Measurements from ENCODE around the gene RNF123.
"Not testable (repeated sequence)": the region's sequence is repeated elsewhere in the genome, so short reads cannot be mapped to it uniquely, and the experiment has no call there.

Gene RNF123

DNA sequence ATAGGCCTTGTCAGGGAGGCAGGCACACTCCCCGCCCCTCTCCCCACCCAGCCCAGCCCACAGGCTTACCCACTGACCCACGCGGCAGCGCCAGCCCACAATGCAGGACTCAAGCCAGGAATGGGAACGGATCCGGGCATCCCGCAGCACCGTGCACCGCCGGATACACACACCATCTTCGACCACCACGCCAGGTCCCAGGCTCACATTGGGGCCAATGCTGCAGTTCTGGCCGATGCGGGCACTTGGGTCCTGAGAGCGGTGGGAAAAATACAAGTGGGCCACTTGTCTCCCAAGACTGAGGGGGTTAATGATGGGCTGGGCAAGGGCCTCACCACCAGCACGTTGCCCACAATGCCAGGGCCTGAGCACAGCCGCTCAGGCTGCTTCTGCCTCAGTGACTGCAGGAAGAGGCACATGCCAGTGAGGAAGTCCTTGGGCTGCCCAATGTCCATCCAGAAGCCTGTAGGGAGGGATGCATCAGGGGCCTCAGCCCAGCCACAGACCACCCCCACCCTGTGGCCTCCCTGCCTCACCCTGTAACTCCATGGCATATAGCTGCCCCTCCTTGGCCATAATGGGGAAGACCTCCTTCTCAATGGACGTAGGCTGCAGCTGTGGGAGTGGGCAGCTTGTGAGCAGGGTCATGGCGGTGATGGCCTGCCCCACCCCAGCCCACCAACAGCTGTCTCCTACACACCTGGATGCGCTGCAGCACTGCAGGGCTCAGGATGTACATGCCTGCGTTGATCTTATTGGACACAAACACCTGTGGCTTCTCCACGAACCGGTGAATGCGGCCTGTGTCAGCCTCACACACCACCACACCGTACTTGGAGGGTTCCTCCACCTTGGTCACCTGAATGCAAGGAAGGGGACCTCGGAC lies 32.8 kb downstream of the RNF123 start:
- DNase-seq, result no peak

DNA sequence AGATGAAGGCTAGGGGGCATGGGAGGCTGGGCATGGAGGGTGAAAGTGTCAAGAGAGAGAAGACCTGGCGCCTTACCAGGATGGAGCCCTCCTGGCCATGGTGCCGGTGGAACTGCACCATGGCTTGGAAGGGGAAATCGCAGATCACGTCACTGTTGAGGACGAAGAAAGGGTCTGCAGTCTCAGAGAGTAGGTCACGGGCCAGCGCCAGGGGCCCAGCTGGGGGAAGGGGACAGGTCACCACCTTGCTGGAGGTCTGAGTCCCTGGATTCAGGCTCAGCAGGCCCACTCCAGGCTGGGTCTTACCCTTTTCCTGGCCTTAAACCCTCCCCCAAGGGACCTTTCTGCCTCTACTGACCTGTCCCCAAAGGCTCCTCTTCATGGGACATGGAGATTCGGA lies 33.5 kb downstream of the RNF123 start:
- DNase-seq, result no peak

DNA sequence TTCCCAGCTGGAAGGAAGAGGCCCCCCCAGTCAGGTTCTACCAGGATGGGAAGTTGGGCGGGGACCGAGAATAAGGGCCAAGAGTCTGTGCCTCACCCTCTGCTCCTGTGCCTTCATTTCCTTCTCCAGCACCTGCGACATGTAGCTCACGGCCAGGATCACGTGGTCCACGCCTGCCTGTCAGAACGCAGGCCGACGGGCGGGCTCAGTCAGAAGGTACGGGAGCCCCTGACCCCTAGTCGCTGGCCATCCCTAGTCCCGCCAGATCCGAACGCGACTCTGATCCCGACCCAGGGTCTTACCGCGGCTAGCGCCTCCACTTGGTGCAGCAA lies 33.9 kb downstream of the RNF123 start:
- no peak for DNase-seq

DNA sequence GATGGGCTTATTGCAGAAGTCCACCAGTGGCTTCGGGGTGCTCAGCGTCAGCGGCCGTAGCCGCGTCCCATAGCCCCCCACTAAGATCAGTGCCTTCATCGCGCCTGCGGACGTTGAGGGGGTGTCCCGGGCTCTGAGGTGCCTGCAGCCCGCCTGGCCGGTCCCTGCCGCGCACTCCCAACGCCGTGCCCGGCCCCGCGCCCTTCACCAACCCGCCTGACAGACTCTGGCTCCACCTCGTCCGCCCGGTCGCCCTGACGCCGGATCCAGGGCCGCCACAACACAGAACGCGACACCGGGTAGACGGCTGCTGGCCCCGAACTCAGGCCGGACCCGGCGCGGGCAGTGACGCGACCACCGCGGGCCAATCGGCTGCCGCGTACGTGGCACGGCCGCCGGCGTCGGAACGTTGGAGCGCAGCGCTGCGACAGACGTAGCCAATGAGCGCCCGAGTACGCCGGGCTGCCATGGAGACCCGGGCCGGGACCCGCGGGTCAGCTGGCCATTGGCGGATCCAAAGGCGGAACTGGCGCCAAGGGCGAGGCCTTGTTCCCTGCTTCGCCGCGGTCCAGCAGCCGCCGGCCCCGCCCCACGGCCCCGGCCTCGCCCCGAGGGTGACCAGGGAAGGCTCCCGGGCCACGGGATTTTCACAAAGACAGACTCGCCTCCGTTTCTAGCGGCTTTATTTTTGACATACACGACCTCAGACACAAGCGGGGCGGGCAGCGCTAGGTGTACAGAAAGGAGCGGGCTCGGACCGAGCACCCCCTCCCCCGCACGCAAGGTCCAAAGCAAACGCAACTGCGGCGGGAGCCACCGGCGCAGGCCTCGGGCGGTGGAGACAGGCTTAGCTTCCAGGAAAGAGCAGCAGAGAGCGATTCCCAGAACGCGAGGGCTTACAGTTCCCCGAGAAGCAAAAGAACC lies 34.5 kb downstream of the RNF123 start, which contains the start of gene GMPPB:
GMPPB (minus strand) TSS at position 324 of the 924 bp plus-strand sequence; CDS start at position 99, 225 bp downstream.
- peak; percentile 99 for DNase-seq

DNA sequence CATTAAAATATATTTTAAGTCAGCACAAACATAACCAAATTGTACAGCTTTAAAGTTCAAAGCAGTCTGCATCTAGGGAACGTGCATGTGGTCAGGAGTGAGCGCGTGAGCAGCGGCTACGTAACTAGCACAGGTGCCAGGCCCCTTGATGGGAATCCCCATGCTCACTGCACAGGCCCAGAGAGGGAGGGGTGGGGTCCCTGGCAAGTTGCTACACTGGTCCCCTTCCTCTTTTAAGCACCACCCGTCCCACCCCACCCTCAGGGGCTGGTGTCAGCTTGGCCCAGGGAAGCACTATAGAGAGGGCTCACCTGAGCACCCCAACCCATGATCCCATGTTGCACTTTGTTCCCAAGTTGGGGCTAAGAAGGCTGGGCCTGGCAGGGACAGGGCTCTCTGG lies 35.2 kb downstream of the RNF123 start:
- no peak for DNase-seq

DNA sequence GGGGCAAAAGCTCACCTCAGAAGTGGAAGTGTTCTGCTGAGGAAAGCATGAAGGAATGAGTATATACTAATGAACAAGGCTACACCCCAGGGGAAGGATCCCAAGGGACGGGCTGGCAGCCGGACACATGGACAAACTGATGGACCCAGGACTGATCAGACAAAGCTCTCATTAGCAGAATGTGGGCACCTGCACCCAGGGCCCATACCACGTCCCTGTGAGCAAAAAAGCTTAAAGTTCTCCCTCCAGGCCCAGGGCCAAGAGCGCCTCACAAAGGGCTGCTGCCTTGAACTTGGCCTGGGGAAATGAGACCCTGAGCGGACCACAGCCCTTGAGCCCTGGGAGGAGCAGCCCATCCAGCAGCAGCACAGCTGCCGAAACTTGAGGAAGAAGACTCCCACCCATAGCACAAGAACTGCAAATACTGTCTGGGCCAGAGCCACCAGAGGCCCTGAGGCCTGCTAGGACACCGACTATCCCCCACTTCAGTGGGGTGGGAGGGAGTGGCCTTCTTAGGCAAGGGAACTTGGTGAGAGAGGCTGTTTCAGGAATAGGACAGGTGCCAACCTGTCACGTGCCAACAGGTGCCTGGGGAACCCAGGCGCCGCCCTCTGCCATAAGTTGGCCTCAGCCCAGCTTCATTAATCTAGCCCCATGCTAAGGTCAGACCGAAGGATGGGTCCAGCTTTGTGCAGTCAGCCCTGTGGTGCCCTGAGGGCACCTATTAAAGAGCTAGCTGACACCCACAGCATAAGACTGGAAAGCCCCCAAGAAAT lies 36.7 kb downstream of the RNF123 start:
- DNase-seq, result no peak

DNA sequence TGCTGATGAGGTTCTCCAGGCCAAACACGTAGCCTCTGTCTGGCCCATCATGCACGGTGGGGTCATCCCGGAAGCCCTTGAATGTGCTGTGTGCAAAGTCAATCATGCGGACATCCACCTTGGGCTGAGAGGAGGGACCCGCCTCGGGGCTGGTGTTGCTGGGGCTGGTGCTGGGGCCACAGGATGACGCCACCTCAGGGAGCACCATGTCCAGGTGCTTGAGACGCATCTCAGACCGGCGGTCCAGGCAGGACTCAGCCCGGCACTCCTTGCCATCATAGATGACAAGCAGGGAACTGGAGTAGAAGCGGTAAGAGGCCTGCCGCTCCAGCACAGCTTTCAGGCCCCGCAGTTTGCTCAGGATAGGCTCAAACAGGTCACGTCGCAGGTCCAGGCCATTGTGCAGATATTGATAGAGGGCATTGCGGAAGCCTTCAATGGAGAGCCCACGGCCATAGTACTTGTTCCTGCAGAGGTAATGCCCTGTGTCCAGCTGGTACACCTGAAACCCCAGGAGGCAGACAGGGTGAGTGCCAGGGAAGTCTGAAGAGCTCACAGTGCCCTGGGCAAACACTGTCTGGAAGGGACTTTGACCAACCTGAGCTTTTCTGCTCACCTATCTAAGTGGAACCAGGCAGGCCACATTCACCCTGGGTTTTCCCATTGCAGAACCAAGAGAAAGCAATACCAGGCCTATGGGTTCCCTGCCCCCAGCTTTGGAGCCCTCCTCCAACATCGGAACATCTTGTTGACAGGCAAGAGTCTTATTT lies 38.0 kb downstream of the RNF123 start:
- no peak for DNase-seq

DNA sequence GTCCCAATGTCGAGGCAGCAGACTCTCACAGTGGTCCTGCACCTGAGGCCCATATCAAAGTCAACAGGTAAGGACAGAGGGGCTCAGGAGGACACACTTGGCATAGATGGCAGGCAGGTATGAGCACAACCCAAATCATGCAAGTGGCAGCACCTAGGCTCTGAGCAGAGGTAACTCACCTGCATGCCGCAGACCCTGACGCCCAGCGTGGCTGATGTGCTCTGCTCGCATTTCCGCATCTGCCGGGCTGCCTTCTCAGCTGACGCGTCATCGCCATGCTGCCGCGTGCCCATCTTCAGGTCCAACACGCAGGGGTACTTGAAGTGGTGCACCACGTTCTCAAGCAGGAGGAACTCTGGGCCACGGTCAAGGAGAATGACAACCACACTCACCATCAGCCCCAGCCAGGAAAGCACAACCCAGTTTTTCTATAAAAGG lies 38.6 kb downstream of the RNF123 start:
- DNase-seq, result no peak

DNA sequence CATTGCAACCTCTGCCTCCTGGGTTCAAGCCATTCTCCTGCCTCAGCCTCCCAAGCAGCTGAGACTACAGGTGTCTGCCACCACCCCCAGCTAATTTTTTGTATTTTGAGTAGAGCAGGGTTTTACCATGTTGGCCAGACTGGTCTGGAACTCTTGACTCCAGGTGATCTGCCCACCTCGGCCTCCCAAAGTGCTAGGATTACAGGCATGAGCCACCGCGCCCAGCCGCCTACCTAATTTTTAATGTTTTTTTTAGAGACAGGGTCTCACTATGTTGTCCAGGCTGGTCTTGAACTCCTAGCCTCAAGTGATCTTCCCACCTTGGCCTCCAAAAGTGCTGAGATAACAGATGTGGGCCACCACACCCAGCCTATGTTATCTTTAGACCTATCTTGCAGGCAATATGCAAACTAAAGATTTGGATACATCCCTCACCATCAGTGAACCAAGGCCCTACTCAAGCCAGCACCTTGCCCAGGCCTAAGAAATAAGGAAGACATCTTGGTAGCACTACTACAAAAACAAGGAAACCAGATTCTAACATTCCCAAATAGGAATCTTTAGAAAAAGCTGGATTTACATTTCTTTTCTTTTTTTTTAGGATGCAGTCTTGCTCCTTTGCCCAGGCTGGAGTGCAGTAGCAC lies 40.7 kb downstream of the RNF123 start:
- no peak for DNase-seq

DNA sequence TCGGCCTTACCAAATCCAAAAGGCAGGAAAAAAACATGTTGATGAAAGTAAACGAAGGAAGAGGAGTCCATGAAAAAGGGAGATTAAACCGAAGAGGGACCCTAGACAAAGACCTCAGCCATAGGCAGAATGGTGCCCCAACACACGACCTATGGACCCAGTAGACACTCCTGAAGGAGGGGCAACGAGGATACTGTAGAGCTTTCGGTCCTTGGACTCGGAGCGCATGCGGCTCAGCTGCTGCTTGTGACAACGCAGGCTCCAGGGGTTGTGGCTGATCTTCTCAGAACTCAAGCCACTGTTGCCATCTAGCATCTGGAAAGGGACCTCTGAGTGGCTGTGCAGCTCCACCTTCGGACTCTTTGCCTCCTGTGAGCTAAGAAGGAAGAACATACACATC lies 43.2 kb downstream of the RNF123 start:
- no peak for DNase-seq

DNA sequence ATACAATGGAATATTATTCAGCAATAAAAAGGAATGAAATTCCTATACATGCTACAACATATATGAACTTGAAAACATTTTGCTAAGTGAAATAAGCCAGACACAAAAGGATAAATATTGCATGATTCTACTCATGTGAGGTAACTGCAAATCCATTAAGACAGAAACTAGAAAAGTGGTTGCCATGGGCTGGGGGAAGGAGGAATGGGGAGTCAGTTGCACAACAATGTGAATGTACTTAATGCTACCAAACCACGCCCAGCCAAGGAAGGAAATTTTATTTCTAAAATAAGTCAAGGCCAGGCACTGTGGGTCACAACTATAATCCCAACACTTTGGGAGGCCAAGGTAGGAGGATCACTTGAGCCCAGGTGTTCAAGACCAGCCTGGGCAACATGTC lies 44.2 kb downstream of the RNF123 start:
- DNase-seq, result no peak

DNA sequence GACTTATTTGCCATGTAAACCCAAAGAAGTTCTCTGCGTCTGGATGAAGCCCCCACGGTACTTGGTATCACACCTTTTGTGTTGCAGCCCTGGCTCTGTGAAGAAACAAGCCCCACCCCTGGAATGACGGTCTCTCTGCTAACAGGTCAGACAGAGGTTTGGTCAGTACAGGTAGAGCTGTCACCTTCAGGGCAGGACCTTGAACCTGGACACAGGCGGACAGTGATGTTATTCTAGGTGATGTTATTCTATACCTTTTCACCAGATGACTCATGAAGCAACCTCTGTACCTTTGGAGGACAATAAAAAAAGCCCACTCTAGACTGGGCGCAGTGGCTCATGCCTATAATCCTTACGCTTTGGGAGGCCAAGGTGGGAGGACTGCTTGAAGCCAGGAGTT lies 45.4 kb downstream of the RNF123 start:
- no peak for DNase-seq

DNA sequence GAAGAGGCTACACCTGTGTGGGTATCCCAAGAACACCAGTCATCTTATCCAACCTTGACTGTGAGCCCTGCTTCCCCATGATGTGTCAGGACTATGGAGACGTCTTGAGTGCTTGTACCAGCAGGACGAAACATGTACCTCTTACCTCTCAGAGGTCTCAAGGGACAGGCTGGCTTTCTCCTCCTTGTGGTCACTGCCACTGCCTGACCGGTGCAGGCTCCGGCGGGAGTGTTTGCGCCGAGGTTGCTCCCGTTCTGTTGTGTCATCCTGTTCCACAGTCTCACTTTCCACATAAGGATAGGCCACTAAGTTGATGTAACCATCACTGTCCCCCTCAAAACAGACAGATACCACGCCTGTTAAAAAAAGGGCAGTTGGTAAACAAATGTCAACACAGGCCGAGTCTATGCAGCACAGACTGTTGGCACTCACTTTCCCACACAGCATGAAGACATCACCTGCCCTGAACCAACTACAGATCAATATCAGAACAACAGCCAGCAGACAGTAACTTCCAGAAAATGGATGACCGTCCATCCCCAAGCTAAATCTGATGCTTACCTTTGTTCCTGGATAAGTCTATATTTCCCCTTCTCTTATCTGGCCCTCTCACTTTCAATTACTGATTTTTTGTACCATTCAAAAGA lies 48.8 kb downstream of the RNF123 start:
- no peak for DNase-seq

DNA sequence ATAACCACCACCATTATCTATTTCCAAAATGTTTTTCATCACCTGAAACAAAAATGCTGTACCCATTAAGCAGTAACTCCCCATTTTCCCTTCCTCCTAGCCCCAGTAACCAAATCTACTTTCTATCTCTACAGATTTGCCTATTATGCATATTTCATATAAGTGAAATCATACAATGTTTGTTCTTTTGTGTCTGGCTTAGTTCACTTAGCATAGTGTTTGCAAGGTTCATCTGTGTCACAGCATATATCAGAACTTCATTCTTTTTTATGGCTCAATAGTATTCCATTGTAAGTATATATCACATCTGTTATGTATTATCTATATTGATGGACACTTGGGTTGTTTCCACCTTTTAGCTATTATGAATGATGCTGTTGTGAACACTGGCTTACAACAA lies 51.1 kb downstream of the RNF123 start:
- DNase-seq, result no peak

DNA sequence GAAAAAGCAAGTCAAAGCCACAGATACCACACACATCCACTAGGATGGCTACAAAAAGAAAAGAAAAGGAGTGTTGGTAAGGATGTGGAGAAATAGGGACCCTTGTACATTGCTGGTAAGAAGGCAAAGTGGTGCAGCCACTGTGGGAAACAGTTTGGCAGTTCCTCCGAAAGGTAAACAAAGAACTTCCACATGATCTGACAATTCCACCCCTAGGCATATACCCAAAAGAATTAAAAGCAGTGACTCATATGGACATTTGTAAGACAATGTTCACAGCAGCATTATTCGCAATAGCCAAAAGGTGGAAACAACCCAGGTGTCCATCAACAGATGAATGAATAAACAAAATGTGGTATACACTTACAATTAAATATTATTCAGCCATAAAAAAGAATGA lies 56.6 kb downstream of the RNF123 start:
- peak; percentile 12 for DNase-seq

DNA sequence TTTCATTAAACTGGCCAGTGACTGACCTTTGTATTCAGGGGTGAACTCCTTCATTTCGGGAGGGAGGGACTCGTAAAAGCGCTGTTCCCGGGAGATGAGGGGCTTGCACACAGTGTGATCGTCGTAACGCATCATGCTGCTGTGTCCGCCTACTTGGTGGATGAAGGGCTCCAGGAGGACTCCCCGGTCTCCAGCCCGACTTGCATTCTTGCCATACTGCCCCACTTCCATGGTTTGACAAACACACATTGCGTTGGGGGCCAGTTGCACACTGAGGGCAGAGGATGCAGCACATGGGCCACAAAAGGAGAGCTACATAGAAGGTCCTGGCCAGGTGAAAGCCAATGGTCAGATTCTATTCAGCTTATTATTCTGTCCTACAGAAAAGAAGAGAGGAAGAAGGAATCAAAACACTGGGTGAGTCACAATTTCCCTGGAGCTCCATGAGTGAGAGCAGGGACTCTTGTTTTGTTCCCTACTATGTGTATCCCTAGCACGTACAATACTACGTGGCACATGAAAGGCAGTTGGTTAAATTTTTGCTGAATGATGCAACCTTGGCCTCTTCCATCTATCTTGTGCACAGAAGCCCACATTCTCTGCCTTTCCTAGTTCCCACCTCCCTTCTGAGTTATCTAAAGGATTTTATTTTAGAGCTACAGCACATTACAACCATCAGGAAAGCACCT lies 58.6 kb downstream of the RNF123 start:
- peak; percentile 39 for DNase-seq

DNA sequence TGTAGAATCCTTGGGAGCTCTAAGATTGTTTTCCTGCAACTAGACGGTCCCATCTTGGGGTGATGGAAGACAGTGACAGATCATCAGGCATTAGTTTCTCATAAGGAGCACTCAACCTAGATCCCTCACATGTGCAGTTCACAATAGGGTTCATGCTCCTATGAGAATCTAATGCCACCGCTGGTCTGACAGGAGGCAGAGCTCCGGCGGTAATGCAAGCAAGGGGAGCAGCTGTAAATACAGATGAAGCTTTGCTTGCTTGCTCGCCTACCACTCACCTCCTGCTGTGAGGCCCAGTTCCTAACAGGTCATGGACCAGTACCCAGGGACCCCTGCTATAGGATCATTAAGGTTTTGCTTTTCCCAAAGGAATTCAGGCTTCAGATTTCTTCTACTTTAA lies 59.5 kb downstream of the RNF123 start:
- not testable (repeated sequence) for DNase-seq

DNA sequence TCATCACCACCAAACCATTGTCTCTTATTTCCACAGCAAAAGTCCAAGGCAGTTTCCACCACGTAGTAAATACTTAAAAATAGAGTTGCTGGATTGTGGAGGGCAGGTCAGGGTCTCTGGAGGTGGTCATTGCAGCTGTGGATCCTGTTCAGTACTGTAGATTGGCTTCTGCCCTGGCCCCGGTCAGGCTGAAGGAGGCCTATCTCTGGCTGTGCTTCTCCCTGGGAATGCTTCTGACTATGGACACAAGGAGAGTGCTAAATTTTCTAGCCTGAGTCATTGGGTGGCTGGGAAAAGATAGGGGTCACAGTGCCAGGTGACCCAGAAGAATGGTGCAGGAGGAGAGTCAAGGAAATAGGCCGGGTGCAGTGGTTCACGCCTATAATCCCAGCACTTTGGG lies 60.7 kb downstream of the RNF123 start:
- DNase-seq, result no peak

DNA sequence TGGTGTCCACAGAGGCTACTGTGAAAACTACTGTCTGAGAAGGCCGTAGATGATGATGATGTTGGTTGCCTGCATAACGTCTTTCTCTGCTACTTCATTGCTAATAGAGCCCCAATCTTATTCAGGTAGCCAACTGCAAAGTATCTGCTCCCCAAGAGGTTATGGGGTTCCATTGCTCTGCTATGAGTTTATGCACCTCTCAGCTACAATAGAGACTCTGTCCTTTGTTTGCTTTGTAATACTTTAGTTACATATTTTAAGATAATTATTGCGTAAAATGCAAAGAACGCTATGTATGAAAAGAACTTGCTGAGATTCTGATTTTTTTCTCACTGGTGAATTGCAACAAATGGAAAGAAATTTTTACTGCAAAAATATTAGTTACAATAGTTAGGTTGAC lies 62.1 kb downstream of the RNF123 start:
- DNase-seq, result no peak

DNA sequence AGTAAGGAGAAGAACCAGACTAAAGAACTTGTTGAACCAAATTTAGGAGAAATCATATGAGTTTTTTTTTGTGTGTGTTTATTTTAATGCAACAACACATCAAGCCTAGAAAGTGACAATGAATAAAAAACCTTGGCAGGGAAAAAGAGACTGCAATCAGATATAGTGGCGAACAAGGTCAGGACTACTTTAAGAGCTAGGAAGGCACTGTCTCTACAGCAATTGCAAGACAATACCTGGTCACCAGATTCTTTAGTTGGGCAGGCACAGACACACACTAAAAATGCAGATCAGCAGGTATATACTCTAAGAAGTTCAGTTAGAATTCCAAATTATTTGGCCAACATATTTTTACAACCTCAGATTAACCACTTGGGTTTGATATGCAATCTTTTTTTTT lies 65.2 kb downstream of the RNF123 start:
- DNase-seq, result no peak

DNA sequence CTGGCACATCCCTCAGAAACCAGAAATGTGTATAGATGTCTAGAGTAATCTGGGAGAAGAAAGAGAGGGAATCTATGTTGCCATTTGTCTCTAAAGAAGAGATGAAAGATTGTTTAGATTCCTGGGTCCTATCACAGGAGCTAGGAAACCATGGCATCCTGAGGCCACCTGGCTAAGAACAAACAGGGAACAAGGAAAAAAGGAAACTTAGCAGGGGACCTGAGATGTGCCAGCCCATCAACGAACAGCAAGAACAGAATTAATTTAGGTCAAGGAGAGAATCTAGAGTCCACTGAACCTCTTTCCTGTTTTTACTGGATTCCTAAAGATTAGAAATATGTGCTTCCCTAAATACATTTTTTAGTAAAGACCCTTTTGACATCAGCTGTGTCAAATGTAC lies 66.7 kb downstream of the RNF123 start:
- no peak for DNase-seq
